ENCODE results near the gene UMPS. TPM values are rescaled to one million over a fixed set of nuclear protein-coding genes. Genes with fewer than 3 reads are reported as not detected.

The UMPS gene
- total and polyA plus RNA-seq, 2 donors (not counting 1 experiment from before 2014, with no cell fraction given) = 6.6 to 21.4 TPM

- no peaks in the 10 kb centered on the region for H4K20me1 ChIP-seq (ENCODE audit: control insufficient read depth, insufficient read depth, low read length, poor library complexity, severe bottlenecking)
- H3K36me3 ChIP-seq (replicated peaks in 1 of 2; ENCODE audit: control extremely low read depth in 1 of 2, control insufficient read depth in 1 of 2, extremely low read depth in 1 of 2, insufficient read depth in 2 of 2, low read length in 1 of 2) = no peaks in the 10 kb centered on the region
- no peaks in the 10 kb centered on the region for H3K4me1 ChIP-seq (ENCODE audit: control insufficient read depth in 2 of 2, insufficient read depth in 2 of 2, low read length in 2 of 2)
- H3K4me3 Mint-ChIP-seq = no peak overlapping the region
- H2AFZ ChIP-seq (ENCODE audit: insufficient read depth, low read depth, low read length, poor library complexity, severe bottlenecking) = no peak overlapping the region
- no peak for TF ChIP-seq EZH2 (IDR thresholded peaks at IDR 0.05; ENCODE audit: borderline replicate concordance, insufficient read depth, low read depth, low read length, poor library complexity, severe bottlenecking)
- no peak for TF ChIP-seq CTCF (IDR thresholded peaks at IDR 0.05)
- no peaks in the 10 kb centered on the region for H3K4me1 Mint-ChIP-seq
- no peak overlapping the region for H3K27ac Mint-ChIP-seq
- no peak for ATAC-seq (ENCODE audit: low read depth)
- H3K9me3 Mint-ChIP-seq (ENCODE audit: insufficient read depth) = no peaks in the 10 kb centered on the region
- ChIA-PET POLR2A (no interaction called here), CTCF (interaction anchor here (1.0 to 1.6 kb wide), 2 partner anchors 115 to 116 kb away, joined by 4 to 7 read pairs; no protein-coding TSS in a partner anchor)
- H3K9ac ChIP-seq (ENCODE audit: low read length) = no peak overlapping the region
- intact Hi-C loops (cut with micrococcal nuclease) = no loop called here
- H3K79me2 ChIP-seq (ENCODE audit: control insufficient read depth, insufficient read depth, low read length) = no peaks in the 10 kb centered on the region
- H3K9me3 ChIP-seq (ENCODE audit: control extremely low read depth in 1 of 3, control insufficient read depth in 2 of 3, insufficient read depth in 1 of 3, low read length in 2 of 3) = no peaks in the 10 kb centered on the region
- 89% methylated on average over 3 of the region's 3 CpGs for WGBS (ENCODE audit: insufficient coverage)
- no peak overlapping the region for H3K4me2 ChIP-seq (replicated peaks; ENCODE audit: low read depth, low read length, poor library complexity, severe bottlenecking)
- H3K27ac ChIP-seq (ENCODE audit: low read length in 2 of 2) = no peak overlapping the region
- H3K27me3 ChIP-seq (replicated peaks in 1 of 4; ENCODE audit: control extremely low read depth in 1 of 4, control insufficient read depth in 3 of 4, insufficient read depth in 4 of 4, low read length in 3 of 4) = no peaks in the 10 kb centered on the region
- H3K4me3 ChIP-seq (ENCODE audit: control extremely low read depth in 1 of 5, extremely low read depth in 1 of 5, insufficient read depth in 1 of 5, low read depth in 2 of 5, low read length in 4 of 5) = no peak overlapping the region
- H3K27me3 Mint-ChIP-seq = peaks cover 4% of the 10 kb centered on the region
- DNase-seq = no peak
Observed at GRCh38 chr3:124785973-124786372, 55.7 kb downstream of the UMPS start.

- 91% methylated on average over 5 of the region's 6 CpGs for WGBS (ENCODE audit: insufficient coverage)
- ChIA-PET CTCF (interaction anchor here (1.6 to 2.2 kb wide), 2 partner anchors 26 to 115 kb away, joined by 5 to 7 read pairs; no protein-coding TSS in a partner anchor), POLR2A (no interaction called here)
- H3K36me3 ChIP-seq (replicated peaks in 1 of 2; ENCODE audit: control extremely low read depth in 1 of 2, control insufficient read depth in 1 of 2, extremely low read depth in 1 of 2, insufficient read depth in 2 of 2, low read length in 1 of 2) = no peaks in the 10 kb centered on the region
- H3K4me2 ChIP-seq (replicated peaks; ENCODE audit: low read depth, low read length, poor library complexity, severe bottlenecking) = no peak overlapping the region
- H3K27ac ChIP-seq (ENCODE audit: low read length in 2 of 2) = no peak overlapping the region
- no peaks in the 10 kb centered on the region for H3K79me2 ChIP-seq (ENCODE audit: control insufficient read depth, insufficient read depth, low read length)
- H3K27me3 ChIP-seq (replicated peaks in 1 of 4; ENCODE audit: control extremely low read depth in 1 of 4, control insufficient read depth in 3 of 4, insufficient read depth in 4 of 4, low read length in 3 of 4) = peaks cover 0 to 3% (median 0%) of the 10 kb centered on the region in 4 experiments
- no peaks in the 10 kb centered on the region for H3K9me3 ChIP-seq (ENCODE audit: control extremely low read depth in 1 of 3, control insufficient read depth in 2 of 3, insufficient read depth in 1 of 3, low read length in 2 of 3)
- Mint-ChIP-seq H3K27ac (no peak overlapping the region), H3K9me3 (ENCODE audit: insufficient read depth) (no peaks in the 10 kb centered on the region), H3K4me3 (no peak overlapping the region), H3K4me1 (no peaks in the 10 kb centered on the region), H3K27me3 (peaks cover 8% of the 10 kb centered on the region)
- H3K9ac ChIP-seq (ENCODE audit: low read length) = no peak overlapping the region
- intact Hi-C loops (cut with micrococcal nuclease) = no loop called here
- no peak for TF ChIP-seq CTCF (IDR thresholded peaks at IDR 0.05)
- TF ChIP-seq EZH2 (IDR thresholded peaks at IDR 0.05; ENCODE audit: borderline replicate concordance, insufficient read depth, low read depth, low read length, poor library complexity, severe bottlenecking) = no peak
- no peaks in the 10 kb centered on the region for H3K4me1 ChIP-seq (ENCODE audit: control insufficient read depth in 2 of 2, insufficient read depth in 2 of 2, low read length in 2 of 2)
- no peak overlapping the region for H3K4me3 ChIP-seq (ENCODE audit: control extremely low read depth in 1 of 5, extremely low read depth in 1 of 5, insufficient read depth in 1 of 5, low read depth in 2 of 5, low read length in 4 of 5)
- DNase-seq (no peak), ATAC-seq (ENCODE audit: low read depth) (no peak)
- H2AFZ ChIP-seq (ENCODE audit: insufficient read depth, low read depth, low read length, poor library complexity, severe bottlenecking) = no peak overlapping the region
- no peaks in the 10 kb centered on the region for H4K20me1 ChIP-seq (ENCODE audit: control insufficient read depth, insufficient read depth, low read length, poor library complexity, severe bottlenecking)
Observed at GRCh38 chr3:124786511-124787241, 56.4 kb downstream of the UMPS start.
